ENCODE measurements around the gene FAM170B.

- TF ChIP-seq CTCF (IDR thresholded peaks at IDR 0.05) (no peak), POLR2AphosphoS5 (IDR thresholded peaks at IDR 0.05) (no peak), POLR2A (IDR thresholded peaks at IDR 0.05) (no peak), EP300 (IDR thresholded peaks at IDR 0.05) (no peak)
Observed at GRCh38 chr10:49110684-49111319, 23.0 kb downstream of the FAM170B start.

All from sigmoid colon (tissue), 4 donors.